C4-2B (cell line): ENCODE results near the gene RALGPS2.

Source experiments
- H3K27ac ChIP-seq: fragments of 450-650 bp; 2 replicates; pipeline ENCODE4 v1.5.1; 2017
- CTCF ChIP-seq: fragments of 450-650 bp; conservative IDR thresholded peaks from 2 replicates; pipeline ENCODE4 v1.5.1; 2017; ENCODE audit warnings: mild to moderate bottlenecking
- ZFX ChIP-seq: fragments of 450-650 bp; IDR thresholded peaks from 2 replicates; pipeline ENCODE4 v1.6.1; 2017

The RALGPS2 gene

GRCh38 chr1:178951600-178951999, 226.6 kb downstream of the RALGPS2 start:
- TF ChIP-seq CTCF (no peak), ZFX (no peak)
- no peak overlapping the region for H3K27ac ChIP-seq

DNA sequence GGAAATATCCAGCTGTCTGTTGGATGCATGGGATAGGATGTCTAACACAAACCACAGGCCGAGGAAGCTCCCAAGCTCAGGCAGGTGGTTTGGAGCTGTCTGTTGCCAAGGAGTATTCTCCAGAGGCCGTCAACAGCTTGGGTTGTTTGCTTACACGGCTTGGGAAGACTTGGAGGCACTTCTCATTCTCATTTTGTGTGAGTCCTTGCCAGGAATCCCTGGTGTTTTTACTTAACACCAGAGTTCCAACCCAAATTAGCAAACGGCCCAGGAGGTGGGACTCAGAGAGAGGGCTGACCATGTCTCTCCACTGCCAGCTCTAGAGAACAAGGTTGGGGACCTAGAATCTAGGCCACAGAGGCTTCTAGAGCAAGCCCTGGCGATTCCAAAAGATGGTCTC, 228.0 kb downstream of the RALGPS2 start:
- TF ChIP-seq CTCF = no peak
- TF ChIP-seq ZFX = no peak

DNA sequence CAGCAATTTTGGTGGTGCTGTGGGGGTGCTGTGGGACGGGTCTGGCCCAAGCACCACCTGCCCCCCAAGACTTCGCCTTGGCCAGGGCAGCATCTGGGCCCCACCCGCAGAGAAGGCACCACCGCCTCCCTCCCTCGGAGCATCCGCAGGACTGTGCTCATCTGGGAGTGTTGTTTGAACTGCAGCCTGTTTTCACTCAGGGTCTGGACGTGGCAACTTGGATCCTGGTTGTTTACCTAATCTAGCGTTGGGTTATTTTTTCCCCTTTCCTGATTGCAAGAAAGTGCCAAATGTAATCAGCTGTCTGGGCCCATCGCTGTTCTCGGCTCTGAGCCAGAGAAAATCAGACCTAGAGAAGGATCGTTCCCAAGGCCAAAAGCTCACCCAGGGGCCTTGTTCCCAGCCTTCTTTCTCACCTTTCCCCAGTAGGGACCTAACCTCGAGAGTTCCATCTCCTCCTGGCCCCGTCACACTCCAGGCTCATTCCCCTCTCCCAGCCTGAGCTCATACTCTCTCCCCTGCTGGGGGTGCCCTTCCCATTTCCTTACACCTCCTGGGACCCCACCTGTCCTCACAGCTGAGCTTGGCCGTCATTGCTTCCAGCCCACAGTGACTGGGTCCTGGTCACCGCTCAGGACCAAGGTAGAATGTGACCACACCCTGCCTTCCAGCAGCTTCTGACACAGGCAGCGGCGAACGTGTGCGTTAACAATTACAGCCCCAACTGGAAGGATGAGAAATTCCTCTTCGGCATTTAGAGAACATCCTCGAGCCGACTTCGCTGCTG, 228.7 kb downstream of the RALGPS2 start:
- TF ChIP-seq CTCF (no peak), ZFX (no peak)
- no peak overlapping the region for H3K27ac ChIP-seq

More for the DNA sequence above, 228.0 kb downstream of the RALGPS2 start:
- H3K27ac ChIP-seq = no peak overlapping the region

- TF ChIP-seq ZFX = no peak
- TF ChIP-seq CTCF = no peak
Measured at GRCh38 chr1:178954325-178954690, 229.3 kb downstream of the RALGPS2 start.

DNA sequence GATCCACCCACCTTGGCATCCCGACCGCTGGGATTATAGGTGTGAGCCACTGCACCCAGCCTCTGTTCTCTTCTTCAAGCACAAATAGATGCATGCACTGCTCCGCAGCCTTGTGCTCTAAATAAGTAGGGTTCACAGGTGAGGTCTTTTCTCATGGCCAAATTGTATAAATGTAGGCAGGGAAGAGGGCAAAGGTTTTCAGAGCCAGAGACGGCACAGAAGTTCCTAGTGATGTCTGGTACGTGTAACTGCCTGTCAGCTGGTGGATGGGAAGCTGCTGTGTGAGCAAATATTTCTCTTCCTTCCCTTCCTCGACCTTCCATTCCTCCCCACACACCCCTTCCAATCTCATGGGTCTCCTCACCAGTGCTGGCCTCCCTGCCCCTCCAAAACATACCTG, 229.9 kb downstream of the RALGPS2 start:
- TF ChIP-seq CTCF (no peak), ZFX (no peak)
- H3K27ac ChIP-seq = no peak overlapping the region

More at GRCh38 chr1:178954325-178954690, 229.3 kb downstream of the RALGPS2 start:
- no peak overlapping the region for H3K27ac ChIP-seq

DNA sequence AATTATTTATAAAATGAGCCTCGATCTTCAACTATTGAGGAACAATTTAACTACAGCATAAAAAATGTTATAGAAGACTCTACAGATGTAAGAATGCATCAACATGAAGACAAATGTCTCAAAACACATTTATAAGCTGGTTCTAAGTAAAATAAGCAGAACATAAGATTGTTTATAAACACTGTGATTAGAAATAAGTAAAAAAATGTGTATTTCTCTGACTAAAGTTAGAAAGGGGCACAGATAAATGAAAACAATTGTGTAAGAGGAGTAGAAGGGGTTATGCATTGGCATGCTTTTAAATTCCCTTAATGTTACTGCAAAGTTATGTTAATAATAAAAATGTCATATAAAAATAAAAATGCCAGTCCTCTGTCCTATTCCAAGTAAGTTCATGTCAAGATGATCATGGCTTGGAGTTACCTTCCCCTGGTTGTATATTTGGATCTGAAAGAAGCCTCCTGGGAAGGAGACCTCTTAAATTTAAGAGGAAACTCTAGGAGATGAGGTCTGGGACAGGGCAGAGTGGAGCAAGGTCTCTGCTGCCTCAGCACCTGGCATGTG, 230.4 kb downstream of the RALGPS2 start:
- TF ChIP-seq ZFX (no peak), CTCF (no peak)
- no peak overlapping the region for H3K27ac ChIP-seq

DNA sequence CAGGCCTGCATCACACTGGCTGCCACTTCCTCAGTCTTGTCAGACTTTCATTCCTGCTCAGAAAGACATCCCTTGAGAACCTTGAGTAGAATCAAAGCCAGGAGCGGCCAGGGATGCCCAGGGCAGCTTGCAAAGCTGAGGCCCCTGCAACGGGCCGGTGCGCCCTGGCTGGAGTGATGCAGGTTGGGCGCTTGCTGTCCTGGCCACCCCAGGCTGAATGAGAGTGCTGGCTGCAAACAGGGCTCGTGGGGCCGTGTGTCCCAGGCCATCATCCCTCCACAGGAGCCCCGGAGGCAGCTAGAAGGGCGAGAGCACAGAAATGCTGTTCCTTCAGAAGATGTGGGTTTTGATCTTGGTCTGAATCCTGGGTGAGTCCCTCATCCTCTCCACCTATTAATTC, 233.4 kb downstream of the RALGPS2 start:
- TF ChIP-seq ZFX (no peak), CTCF (no peak)
- H3K27ac ChIP-seq = no peak overlapping the region
